Activated CD4-positive, alpha-beta T cell treated with anti-CD3 and anti-CD28 coated beads, Interleukin-2, amount 10 ng/mL, durations not matched to agents 24 days and 14 days (primary cell): ENCODE data around the gene ZNF280B. TPM values are rescaled to one million over a fixed set of nuclear protein-coding genes. Genes with fewer than 3 reads are reported as not detected.
"Not testable (repeated sequence)": the region's sequence is repeated elsewhere in the genome, so short reads cannot be mapped to it uniquely, and the experiment has no call there.

Source experiments
- DNase-seq: peaks from one replicate; pipeline ENCODE4 v3.0.0; 2022
- H3K27ac Mint-ChIP-seq: one replicate; pipeline ENCODE4 v1.8.0; 2022; ENCODE audit warnings: mild to moderate bottlenecking, mixed read lengths
- H3K27me3 Mint-ChIP-seq: one replicate; pipeline ENCODE4 v1.8.0; 2022; ENCODE audit warnings: mixed read lengths
- H3K36me3 Mint-ChIP-seq: one replicate; pipeline ENCODE4 v1.8.0; 2022; ENCODE audit warnings: low read depth, mild to moderate bottlenecking, mixed read lengths
- H3K4me1 Mint-ChIP-seq: one replicate; pipeline ENCODE4 v1.8.0; 2021; ENCODE audit warnings: mixed read lengths
- H3K4me3 Mint-ChIP-seq: one replicate; pipeline ENCODE4 v1.8.0; 2022; ENCODE audit warnings: mild to moderate bottlenecking, moderate library complexity, mixed read lengths
- H3K9me3 Mint-ChIP-seq: one replicate; pipeline ENCODE4 v1.8.0; 2021; ENCODE audit warnings: mixed read lengths
- intact Hi-C: fragments of 100-400 bp; cut with micrococcal nuclease; formaldehyde crosslinking; loops from one replicate; pipeline ENCODE4 v1.15.1; 2023
- total RNA-seq: library from RNA; stranded (reverse); gene quantifications from 2 replicates; pipeline ENCODE4 v1.2.3, GENCODE V29; 2022

Gene ZNF280B
- total RNA-seq, 1 donor from 2014 or later, result 2.8 TPM

GRCh38 chr22:22547226-22547625 lies 38.7 kb upstream of the ZNF280B start:
- Mint-ChIP-seq H3K27me3 (peaks cover 2% of the 10 kb centered on the region), H3K27ac (no peak overlapping the region), H3K4me1 (no peaks in the 10 kb centered on the region), H3K9me3 (no peaks in the 10 kb centered on the region), H3K4me3 (no peak overlapping the region), H3K36me3 (no peaks in the 10 kb centered on the region)
- DNase-seq, result no peak
- intact Hi-C loops, result no loop called here

- Mint-ChIP-seq H3K4me1 (no peaks in the 10 kb centered on the region), H3K9me3 (no peaks in the 10 kb centered on the region), H3K4me3 (no peak overlapping the region), H3K27ac (no peak overlapping the region), H3K27me3 (peaks cover 2% of the 10 kb centered on the region), H3K36me3 (no peaks in the 10 kb centered on the region)
- intact Hi-C loops, result no loop called here
- no peak for DNase-seq
These were observed 37.9 kb upstream of the ZNF280B start for GRCh38 chr22:22546490-22546889.

GRCh38 chr22:22545084-22545483 lies 36.5 kb upstream of the ZNF280B start:
- intact Hi-C loops, result no loop called here
- Mint-ChIP-seq H3K4me1 (no peaks in the 10 kb centered on the region), H3K9me3 (no peaks in the 10 kb centered on the region), H3K27me3 (peaks cover 2% of the 10 kb centered on the region), H3K36me3 (no peaks in the 10 kb centered on the region), H3K4me3 (no peak overlapping the region), H3K27ac (no peak overlapping the region)
- no peak for DNase-seq

- intact Hi-C loops, result no loop called here
- peaks cover 7% of the 10 kb centered on the region for H3K27me3 Mint-ChIP-seq
- DNase-seq, result no peak
- no peaks in the 10 kb centered on the region for H3K9me3 Mint-ChIP-seq
- no peaks in the 10 kb centered on the region for H3K36me3 Mint-ChIP-seq
- H3K27ac Mint-ChIP-seq, result no peak overlapping the region
- H3K4me3 Mint-ChIP-seq, result no peak overlapping the region
- no peaks in the 10 kb centered on the region for H3K4me1 Mint-ChIP-seq
These were observed 29.9 kb upstream of the ZNF280B start for GRCh38 chr22:22538226-22538989.

GRCh38 chr22:22536916-22537315 lies 28.4 kb upstream of the ZNF280B start:
- H3K36me3 Mint-ChIP-seq, result no peaks in the 10 kb centered on the region
- peaks cover 7% of the 10 kb centered on the region for H3K27me3 Mint-ChIP-seq
- intact Hi-C loops, result no loop called here
- no peak for DNase-seq
- no peak overlapping the region for H3K27ac Mint-ChIP-seq
- H3K9me3 Mint-ChIP-seq, result no peaks in the 10 kb centered on the region
- H3K4me1 Mint-ChIP-seq, result no peaks in the 10 kb centered on the region
- H3K4me3 Mint-ChIP-seq, result no peak overlapping the region

- H3K27me3 Mint-ChIP-seq, result peaks cover 7% of the 10 kb centered on the region
These were observed 28.0 kb upstream of the ZNF280B start for GRCh38 chr22:22536515-22536914.

GRCh38 chr22:22535662-22536061 lies 27.1 kb upstream of the ZNF280B start:
- DNase-seq, result no peak
- Mint-ChIP-seq H3K4me1 (no peaks in the 10 kb centered on the region), H3K9me3 (no peaks in the 10 kb centered on the region), H3K27ac (no peak overlapping the region), H3K4me3 (no peak overlapping the region), H3K27me3 (peaks cover 7% of the 10 kb centered on the region), H3K36me3 (no peaks in the 10 kb centered on the region)
- intact Hi-C loops, result no loop called here

More at GRCh38 chr22:22536515-22536914, 28.0 kb upstream of the ZNF280B start:
- no peak for DNase-seq
- H3K36me3 Mint-ChIP-seq, result no peaks in the 10 kb centered on the region
- H3K4me1 Mint-ChIP-seq, result no peaks in the 10 kb centered on the region
- H3K9me3 Mint-ChIP-seq, result no peaks in the 10 kb centered on the region
- H3K4me3 Mint-ChIP-seq, result no peak overlapping the region
- intact Hi-C loops, result no loop called here
- H3K27ac Mint-ChIP-seq, result no peak overlapping the region

- H3K4me1 Mint-ChIP-seq, result no peaks in the 10 kb centered on the region
- intact Hi-C loops, result no loop called here
- DNase-seq, result no peak
- peaks cover 7% of the 10 kb centered on the region for H3K27me3 Mint-ChIP-seq
- H3K36me3 Mint-ChIP-seq, result no peaks in the 10 kb centered on the region
- no peaks in the 10 kb centered on the region for H3K9me3 Mint-ChIP-seq
- H3K27ac Mint-ChIP-seq, result no peak overlapping the region
- no peak overlapping the region for H3K4me3 Mint-ChIP-seq
These were observed 26.3 kb upstream of the ZNF280B start for GRCh38 chr22:22534604-22535415.

- Mint-ChIP-seq H3K9me3 (no peaks in the 10 kb centered on the region), H3K27me3 (peaks cover 7% of the 10 kb centered on the region), H3K27ac (no peak overlapping the region), H3K4me1 (no peaks in the 10 kb centered on the region), H3K4me3 (no peak overlapping the region), H3K36me3 (no peaks in the 10 kb centered on the region)
- intact Hi-C loops, result no loop called here
- DNase-seq, result no peak
These were observed 25.3 kb upstream of the ZNF280B start for GRCh38 chr22:22533863-22534262.

GRCh38 chr22:22533417-22533816 lies 24.9 kb upstream of the ZNF280B start:
- Mint-ChIP-seq H3K4me1 (no peaks in the 10 kb centered on the region), H3K9me3 (no peaks in the 10 kb centered on the region), H3K36me3 (no peaks in the 10 kb centered on the region), H3K27ac (no peak overlapping the region), H3K27me3 (peaks cover 3% of the 10 kb centered on the region), H3K4me3 (no peak overlapping the region)
- DNase-seq, result no peak
- intact Hi-C loops, result no loop called here

- H3K4me3 Mint-ChIP-seq, H3K9me3 Mint-ChIP-seq, DNase-seq, H3K36me3 Mint-ChIP-seq, H3K4me1 Mint-ChIP-seq, H3K27ac Mint-ChIP-seq, intact Hi-C loops, H3K27me3 Mint-ChIP-seq: not testable (repeated sequence)
These were observed 24.1 kb upstream of the ZNF280B start for GRCh38 chr22:22532547-22533071.

GRCh38 chr22:22531770-22532546 lies 23.4 kb upstream of the ZNF280B start:
- no peaks in the 10 kb centered on the region for H3K4me1 Mint-ChIP-seq
- H3K36me3 Mint-ChIP-seq, result no peaks in the 10 kb centered on the region
- no peak overlapping the region for H3K27ac Mint-ChIP-seq
- H3K27me3 Mint-ChIP-seq, result peaks cover 5% of the 10 kb centered on the region
- no peak for DNase-seq
- intact Hi-C loops, result no loop called here
- H3K4me3 Mint-ChIP-seq, result no peak overlapping the region
- H3K9me3 Mint-ChIP-seq, result no peaks in the 10 kb centered on the region

GRCh38 chr22:22528780-22529179 lies 20.2 kb upstream of the ZNF280B start:
- no peaks in the 10 kb centered on the region for H3K4me1 Mint-ChIP-seq
- intact Hi-C loops, result no loop called here
- peaks cover 10% of the 10 kb centered on the region for H3K27me3 Mint-ChIP-seq
- no peaks in the 10 kb centered on the region for H3K9me3 Mint-ChIP-seq
- no peak overlapping the region for H3K4me3 Mint-ChIP-seq
- no peaks in the 10 kb centered on the region for H3K36me3 Mint-ChIP-seq
- H3K27ac Mint-ChIP-seq, result no peak overlapping the region
- no peak for DNase-seq

GRCh38 chr22:22527312-22527711 lies 18.8 kb upstream of the ZNF280B start:
- no peaks in the 10 kb centered on the region for H3K9me3 Mint-ChIP-seq
- intact Hi-C loops, result no loop called here

More at GRCh38 chr22:22527312-22527711, 18.8 kb upstream of the ZNF280B start:
- peaks cover 12% of the 10 kb centered on the region for H3K27me3 Mint-ChIP-seq
- H3K27ac Mint-ChIP-seq, result no peak overlapping the region
- no peaks in the 10 kb centered on the region for H3K36me3 Mint-ChIP-seq
- no peak for DNase-seq
- H3K4me3 Mint-ChIP-seq, result no peak overlapping the region
- no peaks in the 10 kb centered on the region for H3K4me1 Mint-ChIP-seq
